Fibroblast of lung (primary cell): ENCODE data around the gene TRAF7. TPM values are rescaled to one million over a fixed set of nuclear protein-coding genes. Genes with fewer than 3 reads are reported as not detected.

Source experiments
- DNase-seq, 2 donors: peaks; one replicate each; pipeline versions ENCODE4 v3.0.0 to v3.0.0-alpha.2; 2010; ENCODE audit warnings: low read depth in 2 of 2
- H2AFZ ChIP-seq: 2 replicates; pipeline ENCODE4 v1.5.1; 2012; ENCODE audit warnings: low read length, control low read depth, inconsistent platforms
- H3K27ac ChIP-seq: 2 replicates; pipeline ENCODE4 v1.5.1; 2011; ENCODE audit warnings: low read length, control low read depth; ENCODE audit not compliant: insufficient read depth
- H3K27me3 ChIP-seq: 2 replicates; pipeline ENCODE4 v1.5.1; 2011; ENCODE audit warnings: mild to moderate bottlenecking, low read length; ENCODE audit not compliant: control insufficient read depth, insufficient read depth
- H3K36me3 ChIP-seq: 2 replicates; pipeline ENCODE4 v1.5.1; 2011; ENCODE audit warnings: low read length; ENCODE audit not compliant: control insufficient read depth, insufficient read depth
- H3K4me1 ChIP-seq: 2 replicates; pipeline ENCODE4 v1.5.1; 2011; ENCODE audit warnings: low read length; ENCODE audit not compliant: control insufficient read depth, insufficient read depth; ENCODE audit errors: extremely low read depth
- H3K4me2 ChIP-seq: 2 replicates; pipeline ENCODE4 v1.5.1; 2011; ENCODE audit warnings: low read length, control low read depth; ENCODE audit not compliant: insufficient read depth; ENCODE audit errors: extremely low read depth
- H3K4me3 ChIP-seq, 4 experiments: fragments of 200-600 bp in 1 of 4; sonication (generic) in 1 of 4; replicated peaks in 1 of 4; 2 replicates each; pipeline ENCODE4 v1.5.1; 2011 to 2016; ENCODE audit warnings: low read length in 4 of 4, low read depth in 3 of 4, mild to moderate bottlenecking in 3 of 4, control low read depth in 2 of 4, inconsistent platforms in 1 of 4, mixed read lengths in 1 of 4; ENCODE audit not compliant: insufficient read depth in 1 of 4; ENCODE audit errors: control extremely low read depth in 1 of 4
- H3K79me2 ChIP-seq: 2 replicates; pipeline ENCODE4 v1.5.1; 2012; ENCODE audit warnings: mild to moderate bottlenecking, low read length, inconsistent platforms; ENCODE audit not compliant: control insufficient read depth, insufficient read depth
- H3K9ac ChIP-seq: 2 replicates; pipeline ENCODE4 v1.5.1; 2011; ENCODE audit warnings: mild to moderate bottlenecking, low read length, control low read depth; ENCODE audit not compliant: insufficient read depth
- H3K9me3 ChIP-seq: 2 replicates; pipeline ENCODE4 v1.5.1; 2012; ENCODE audit warnings: low read depth, low read length; ENCODE audit not compliant: control insufficient read depth, insufficient read depth
- H4K20me1 ChIP-seq: 2 replicates; pipeline ENCODE4 v1.5.1; 2011; ENCODE audit warnings: low read length; ENCODE audit not compliant: control insufficient read depth, insufficient read depth; ENCODE audit errors: extremely low read depth
- CTCF ChIP-seq, 2 donors: IDR thresholded peaks in 1 of 2; conservative IDR thresholded peaks in 1 of 2; 1 replicate in 1 of 2; 2 replicates in 1 of 2; pipeline ENCODE4 v1.5.1; 2011 to 2012; ENCODE audit warnings: low read length in 2 of 2, control low read depth in 1 of 2, inconsistent platforms in 1 of 2, low read depth in 1 of 2, mild to moderate bottlenecking in 1 of 2
- EZH2 ChIP-seq: IDR thresholded peaks from 2 replicates; pipeline ENCODE4 v1.5.1; 2012; ENCODE audit warnings: low read length, control low read depth, mild to moderate bottlenecking; ENCODE audit errors: missing control alignments
- polyA plus RNA-seq, 2 donors: library from polyadenylated mRNA; depleted of rRNA in 1 of 2; stranded (reverse) in 1 of 2; unstranded in 1 of 2; fragments of >200 nt; gene quantifications; 2 replicates each; pipeline ENCODE4 v1.2.1, GENCODE V29; 2011 to 2012; ENCODE audit warnings: missing spikeins in 1 of 2
- total RNA-seq: library from RNA; depleted of rRNA; stranded (reverse); fragments of >200 nt; gene quantifications from 2 replicates; pipeline ENCODE4 v1.2.1, GENCODE V29; 2014

TRAF7 gene
- total and polyA plus RNA-seq, 2 donors (not counting 1 experiment from before 2014, with no cell fraction given): 38.7 to 60.3 TPM

- Histone ChIP-seq H3K4me2 (peak overlapping the region; percentile 77), H3K79me2 (peaks cover 18% of the 10 kb centered on the region), H3K4me1 (peaks cover 7% of the 10 kb centered on the region), H3K9me3 (no peaks in the 10 kb centered on the region), H4K20me1 (no peaks in the 10 kb centered on the region), H3K27ac (no peak overlapping the region), H2AFZ (no peak overlapping the region), H3K36me3 (peaks cover 19% of the 10 kb centered on the region), H3K27me3 (no peaks in the 10 kb centered on the region), H3K4me3 (peak overlapping the region; percentile 52 to 73 (median 66)), H3K9ac (no peak overlapping the region)
- TF ChIP-seq EZH2 (no peak), CTCF (conservative IDR thresholded peaks at IDR 0.05 in 1 of 2, IDR thresholded peaks at IDR 0.05 in 1 of 2; ENCODE audit: low read depth in 1 of 2, low read length in 2 of 2) (no peak)
- no peak for DNase-seq
Measured at GRCh38 chr16:2212362-2213324, 57.1 kb downstream of the TRAF7 start.

GRCh38 chr16:2213817-2214718 lies 58.5 kb downstream of the TRAF7 start:
- DNase-seq: no peak
- H4K20me1 ChIP-seq: no peaks in the 10 kb centered on the region
- peaks cover 9% of the 10 kb centered on the region for H3K36me3 ChIP-seq
- peaks cover 7% of the 10 kb centered on the region for H3K4me1 ChIP-seq
- H2AFZ ChIP-seq: peak overlapping the region; percentile 81
- H3K79me2 ChIP-seq: peaks cover 18% of the 10 kb centered on the region
- H3K9ac ChIP-seq: peak overlapping the region; percentile 75
- no peak for TF ChIP-seq CTCF (conservative IDR thresholded peaks at IDR 0.05 in 1 of 2, IDR thresholded peaks at IDR 0.05 in 1 of 2; ENCODE audit: low read depth in 1 of 2, low read length in 2 of 2)
- TF ChIP-seq EZH2: no peak
- no peaks in the 10 kb centered on the region for H3K9me3 ChIP-seq
- H3K4me2 ChIP-seq: peak overlapping the region; percentile 77
- peak overlapping the region; percentile 52 to 73 (median 66) for H3K4me3 ChIP-seq
- H3K27ac ChIP-seq: peak overlapping the region; percentile 69
- H3K27me3 ChIP-seq: no peaks in the 10 kb centered on the region

GRCh38 chr16:2214719-2214968 lies 59.1 kb downstream of the TRAF7 start, which contains the start of gene PGP:
PGP (minus strand) TSS chr16:2214840; CDS start chr16:2214777, 63 bp downstream.
- H3K9ac ChIP-seq: peak within 1 kb of the TSS; percentile 84
- no peak for DNase-seq
- H3K27me3 ChIP-seq: no peaks in the 10 kb centered on the region
- peak within 1 kb of the TSS; percentile 76 to 86 (median 80) for H3K4me3 ChIP-seq
- peak within 1 kb of the TSS; percentile 98 for H3K27ac ChIP-seq
- peaks cover 7% of the 10 kb centered on the region for H3K4me1 ChIP-seq
- no peak for TF ChIP-seq EZH2
- no peak for TF ChIP-seq CTCF (conservative IDR thresholded peaks at IDR 0.05 in 1 of 2, IDR thresholded peaks at IDR 0.05 in 1 of 2; ENCODE audit: low read depth in 1 of 2, low read length in 2 of 2)
- H2AFZ ChIP-seq: peak within 1 kb of the TSS; percentile 96
- no peaks in the 10 kb centered on the region for H3K9me3 ChIP-seq
- peak within 1 kb of the TSS; percentile 99 for H3K4me2 ChIP-seq
- H4K20me1 ChIP-seq: no peaks in the 10 kb centered on the region
- H3K36me3 ChIP-seq: peaks cover 5% of the 10 kb centered on the region
- peaks cover 18% of the 10 kb centered on the region for H3K79me2 ChIP-seq
